Testis (tissue), 3 donors: Measurements from ENCODE around the gene TPP1. TPM values are rescaled to one million over a fixed set of nuclear protein-coding genes. Genes with fewer than 3 reads are reported as not detected.

Source experiments
- DNase-seq: peaks from one replicate; pipeline ENCODE4 v3.0.0-alpha.2; 2019
- H3K27ac ChIP-seq, 2 donors: fragments of 200-600 bp; sonication (generic); one replicate each; pipeline ENCODE4 v1.5.1; 2019
- H3K27me3 ChIP-seq: fragments of 200-600 bp; sonication (generic); one replicate; pipeline ENCODE4 v1.5.1; 2019
- H3K36me3 ChIP-seq: fragments of 200-600 bp; sonication (generic); one replicate; pipeline ENCODE4 v1.5.1; 2017; ENCODE audit warnings: low read depth; ENCODE audit errors: missing control alignments
- H3K4me1 ChIP-seq: fragments of 200-600 bp; sonication (generic); one replicate; pipeline ENCODE4 v1.5.1; 2019
- H3K4me3 ChIP-seq, 2 donors: fragments of 200-600 bp; sonication (generic); one replicate each; pipeline ENCODE4 v1.5.1; 2017 to 2019
- H3K9me3 ChIP-seq: fragments of 200-600 bp; sonication (generic); one replicate; pipeline ENCODE4 v1.5.1; 2017
- POLR2A ChIP-seq: fragments of 450-650 bp; IDR thresholded peaks from one replicate; pipeline ENCODE4 v1.6.1; 2017; ENCODE audit warnings: antibody characterized with exemption, mild to moderate bottlenecking, moderate library complexity
- WGBS, 2 donors: methylation state at CpG; one replicate each; pipeline ENCODE4 v1.1.5; 2018; 5-methylcytosine and 5-hydroxymethylcytosine counted together
- intact Hi-C: fragments of 100-400 bp; cut with DNase I; formaldehyde crosslinking; loops from one replicate; pipeline ENCODE4 v1.15.1; 2023; ENCODE audit warnings: low total_unique reads
- polyA plus RNA-seq: library from polyadenylated mRNA; stranded (reverse); fragments of 350-450 nt; fragmentation: Illumina TruSeq; extraction: RNeasy Lipid Tissue Mini Kit (QIAGEN cat#74804); gene quantifications from one replicate; pipeline ENCODE4 v1.2.3, GENCODE V29; 2014; ENCODE audit warnings: low read depth, low replicate concordance; ENCODE audit not compliant: insufficient read depth
- total RNA-seq, 2 donors: library from RNA; depleted of rRNA; stranded (reverse); fragments of >200 nt; gene quantifications; one replicate each; pipeline ENCODE4 v1.2.3, GENCODE V29; 2016
- TF ChIP-seq, protein P1 (sequence below), 3 experiments: fragments of 450-650 bp in 2 of 3; fragments of 200-600 bp in 1 of 3; sonication (generic) in 1 of 3; IDR thresholded peaks; one replicate each; pipeline ENCODE4 v1.5.1; 2016 to 2019; ENCODE audit warnings: antibody characterized with exemption in 3 of 3, mild to moderate bottlenecking in 2 of 3, moderate library complexity in 1 of 3

The TPP1 gene
- total and polyA plus RNA-seq, 3 donors from 2014 or later: 60.9 to 151 (median 134) TPM

DNA sequence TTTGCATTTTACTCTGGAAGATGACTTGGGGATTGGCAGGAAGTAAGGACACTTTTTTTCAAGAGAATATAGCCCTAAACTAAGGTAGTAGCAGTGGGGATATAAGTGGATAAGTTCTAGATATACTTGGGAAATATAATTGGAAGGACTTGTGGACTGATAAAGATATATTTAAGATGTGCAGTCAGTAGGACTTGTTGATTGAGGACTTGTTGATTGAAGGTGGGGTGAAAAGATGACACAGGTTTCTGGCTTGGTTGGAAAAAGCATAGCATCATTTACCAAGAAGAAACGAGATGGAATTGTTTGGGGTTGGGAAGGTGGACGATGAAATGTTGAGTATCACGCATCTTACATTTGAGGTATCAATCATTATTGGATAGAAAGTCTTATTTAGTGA, 5.7 kb downstream of the TPP1 start:
- H3K27me3 ChIP-seq: no peaks in the 10 kb centered on the region
- H3K4me3 ChIP-seq: no peak overlapping the region
- TF ChIP-seq, protein P1, sequence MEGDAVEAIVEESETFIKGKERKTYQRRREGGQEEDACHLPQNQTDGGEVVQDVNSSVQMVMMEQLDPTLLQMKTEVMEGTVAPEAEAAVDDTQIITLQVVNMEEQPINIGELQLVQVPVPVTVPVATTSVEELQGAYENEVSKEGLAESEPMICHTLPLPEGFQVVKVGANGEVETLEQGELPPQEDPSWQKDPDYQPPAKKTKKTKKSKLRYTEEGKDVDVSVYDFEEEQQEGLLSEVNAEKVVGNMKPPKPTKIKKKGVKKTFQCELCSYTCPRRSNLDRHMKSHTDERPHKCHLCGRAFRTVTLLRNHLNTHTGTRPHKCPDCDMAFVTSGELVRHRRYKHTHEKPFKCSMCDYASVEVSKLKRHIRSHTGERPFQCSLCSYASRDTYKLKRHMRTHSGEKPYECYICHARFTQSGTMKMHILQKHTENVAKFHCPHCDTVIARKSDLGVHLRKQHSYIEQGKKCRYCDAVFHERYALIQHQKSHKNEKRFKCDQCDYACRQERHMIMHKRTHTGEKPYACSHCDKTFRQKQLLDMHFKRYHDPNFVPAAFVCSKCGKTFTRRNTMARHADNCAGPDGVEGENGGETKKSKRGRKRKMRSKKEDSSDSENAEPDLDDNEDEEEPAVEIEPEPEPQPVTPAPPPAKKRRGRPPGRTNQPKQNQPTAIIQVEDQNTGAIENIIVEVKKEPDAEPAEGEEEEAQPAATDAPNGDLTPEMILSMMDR (IDR thresholded peaks at IDR 0.05): no peak
- TF ChIP-seq POLR2A: no peak
- H3K36me3 ChIP-seq: no peaks in the 10 kb centered on the region
- peak overlapping the region; percentile 88 to 92 for H3K27ac ChIP-seq
- WGBS, 2 donors: 90 to 93% methylated on average over 3 of the region's 3 CpGs
- H3K9me3 ChIP-seq: no peaks in the 10 kb centered on the region
- intact Hi-C loops: no loop called here
- H3K4me1 ChIP-seq: peaks cover 8% of the 10 kb centered on the region
- no peak for DNase-seq

DNA sequence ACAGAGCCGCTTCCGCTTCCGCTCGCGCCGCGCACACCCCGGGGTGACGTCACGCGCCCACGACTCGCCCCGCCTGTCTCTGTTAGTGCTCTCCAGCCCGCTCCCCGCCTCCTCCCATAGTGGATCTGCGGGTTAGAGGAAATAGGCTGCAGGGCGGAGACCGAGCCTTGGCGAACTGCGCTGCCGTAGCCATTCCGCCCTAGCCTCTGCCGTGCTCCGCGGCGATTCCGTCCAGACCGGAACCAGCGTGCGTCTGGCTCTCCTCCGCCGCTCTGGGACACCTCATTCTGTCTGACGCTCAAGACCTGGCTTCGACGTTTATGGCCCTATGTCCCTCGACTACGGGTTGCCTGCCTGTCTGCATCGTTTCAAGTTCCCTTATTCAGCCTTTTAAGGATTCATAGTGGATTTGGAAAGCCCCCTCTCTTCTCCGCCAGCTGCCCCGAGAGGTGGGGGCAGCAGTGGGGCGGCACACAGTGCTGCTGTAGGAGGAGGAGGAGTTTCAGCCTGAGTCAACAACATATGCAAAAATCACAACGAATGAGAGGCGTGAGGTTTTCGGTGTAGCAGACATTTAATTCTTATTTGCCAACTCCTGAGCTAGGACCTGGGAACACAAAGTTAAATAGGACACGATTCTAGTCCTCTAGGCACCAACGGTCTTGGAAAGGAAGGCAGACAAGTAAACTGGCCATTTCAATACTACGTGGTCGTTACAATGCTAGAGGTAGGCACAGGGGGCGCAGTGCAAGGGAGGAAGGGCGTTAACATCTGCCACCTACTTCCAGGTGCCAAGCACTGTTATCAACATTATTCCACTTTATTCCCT, 6.8 kb downstream of the TPP1 start, which contains the start of gene TAF10:
Gene TAF10 (minus strand): TSS at position 4 of the 829 bp plus-strand sequence. CDS start 27 bp downstream, outside the sequence.
- TF ChIP-seq, protein P1 (IDR thresholded peaks at IDR 0.05): peak; percentile 10 to 29 (median 24)
- TF ChIP-seq POLR2A: peak; percentile 91
- no peaks in the 10 kb centered on the region for H3K27me3 ChIP-seq
- WGBS, 2 donors: 0% methylated on average over 24 to 51 of the region's 51 CpGs
- H3K27ac ChIP-seq: peak within 1 kb of the TSS; percentile 90 to 92
- H3K9me3 ChIP-seq: no peaks in the 10 kb centered on the region
- H3K36me3 ChIP-seq: no peaks in the 10 kb centered on the region
- peaks cover 13% of the 10 kb centered on the region for H3K4me1 ChIP-seq
- peak; percentile 98 for DNase-seq
- peak within 1 kb of the TSS; percentile 67 to 93 for H3K4me3 ChIP-seq
- intact Hi-C loops: no loop called here

DNA sequence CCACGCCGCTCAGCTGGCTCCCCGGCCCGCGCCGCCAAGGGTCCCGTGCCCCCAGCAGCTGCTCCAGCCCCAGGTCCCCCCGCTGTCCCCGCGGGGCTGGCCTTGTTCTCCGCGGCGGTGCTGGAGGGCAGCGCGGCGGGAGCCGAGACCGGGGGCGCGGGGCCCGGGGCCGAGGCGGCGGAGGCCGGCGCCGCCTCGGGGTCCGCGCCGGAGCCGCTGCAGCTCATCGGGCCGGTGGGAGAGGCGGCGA, 7.3 kb downstream of the TPP1 start:
- intact Hi-C loops: no loop called here
- TF ChIP-seq, protein P1 (IDR thresholded peaks at IDR 0.05): no peak
- TF ChIP-seq POLR2A: no peak
- DNase-seq: no peak
- Histone ChIP-seq H3K9me3 (no peaks in the 10 kb centered on the region), H3K4me3 (peak overlapping the region; percentile 67 to 93), H3K36me3 (no peaks in the 10 kb centered on the region), H3K27me3 (no peaks in the 10 kb centered on the region), H3K27ac (peak overlapping the region; percentile 90 to 92), H3K4me1 (peaks cover 18% of the 10 kb centered on the region)
- WGBS, 2 donors: 2% methylated on average over 19 of the region's 36 CpGs; no CpG with 5 or more reads in 1 of the 2 donors

DNA sequence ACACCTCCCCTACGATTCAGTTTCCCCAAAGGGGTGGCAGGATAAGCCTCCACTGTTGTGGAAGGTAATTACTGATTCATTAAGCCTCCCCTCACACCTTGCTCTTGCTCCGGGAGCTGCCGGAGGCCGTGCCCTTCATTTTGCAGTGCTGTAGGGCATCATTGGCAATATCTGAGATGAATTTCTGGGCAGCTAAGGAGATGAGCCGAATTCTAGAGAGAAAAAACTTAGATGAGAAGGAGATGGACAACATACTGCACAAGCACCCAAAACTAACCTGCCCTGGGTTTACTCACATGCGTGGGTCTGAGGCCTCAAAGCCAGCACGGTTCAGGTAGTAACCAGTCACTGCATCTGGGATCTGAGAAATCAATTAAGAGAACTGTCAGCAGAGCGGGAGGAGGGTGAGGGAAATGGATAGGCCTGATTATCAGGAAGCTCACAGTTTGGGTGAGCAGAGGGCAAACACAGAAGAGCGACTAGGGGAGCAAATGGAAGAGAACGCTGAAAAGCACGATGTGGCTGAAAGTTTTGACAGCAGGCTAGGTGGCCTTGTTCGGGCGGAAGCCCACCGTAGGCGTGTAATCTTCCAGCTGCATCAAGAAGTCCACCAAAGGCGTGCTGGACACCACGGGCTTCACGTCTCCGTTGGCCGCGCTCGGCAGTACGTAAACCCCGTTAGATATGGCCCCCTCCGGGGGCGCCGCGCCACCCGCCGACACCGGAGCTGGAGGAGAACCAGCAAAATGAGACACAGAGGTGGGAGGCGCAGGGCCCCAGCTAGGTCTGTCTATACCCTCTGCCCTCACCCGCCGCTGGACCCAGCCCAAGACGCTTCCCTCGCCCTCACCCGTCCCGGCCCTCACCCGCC, 7.9 kb downstream of the TPP1 start:
- Histone ChIP-seq H3K27me3 (no peaks in the 10 kb centered on the region), H3K4me1 (peaks cover 24% of the 10 kb centered on the region), H3K4me3 (peak overlapping the region; percentile 67 to 93), H3K9me3 (no peaks in the 10 kb centered on the region), H3K27ac (peak overlapping the region; percentile 90 to 92), H3K36me3 (no peaks in the 10 kb centered on the region)
- intact Hi-C loops: no loop called here
- 10 to 11% methylated on average over 31 to 39 of the region's 39 CpGs for WGBS, 2 donors
- DNase-seq: peak; percentile 37
- no peak for TF ChIP-seq POLR2A

DNA sequence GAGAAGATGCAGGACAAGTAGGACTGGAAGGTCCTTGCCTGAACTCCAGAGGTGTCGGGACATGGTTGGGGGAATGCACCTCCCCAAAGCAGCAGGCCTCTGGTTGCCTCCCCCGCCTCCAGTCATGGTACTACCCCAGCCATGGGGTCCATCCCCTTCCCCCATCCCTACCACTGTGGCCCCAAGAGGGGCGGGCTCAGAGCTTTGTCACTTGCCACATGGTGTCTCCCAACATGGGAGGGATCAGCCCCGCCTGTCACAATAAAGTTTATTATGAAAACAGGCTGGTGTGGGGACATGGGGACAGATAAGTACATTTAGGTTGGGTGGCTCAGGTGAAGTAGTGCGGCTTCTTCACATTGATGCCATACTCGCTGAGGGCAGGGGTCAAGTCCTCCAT, 8.6 kb downstream of the TPP1 start:
- H3K27ac ChIP-seq: no peak overlapping the region
- intact Hi-C loops: no loop called here
- TF ChIP-seq, protein P1 (IDR thresholded peaks at IDR 0.05): no peak
- no peak for TF ChIP-seq POLR2A
- no peaks in the 10 kb centered on the region for H3K9me3 ChIP-seq
- no peaks in the 10 kb centered on the region for H3K27me3 ChIP-seq
- no peak overlapping the region for H3K4me3 ChIP-seq
- WGBS, 2 donors: 75 to 85% methylated on average over 3 to 6 of the region's 6 CpGs
- H3K36me3 ChIP-seq: no peaks in the 10 kb centered on the region
- H3K4me1 ChIP-seq: peaks cover 31% of the 10 kb centered on the region
- DNase-seq: no peak
